IMR-90 (cell line): ENCODE measurements around the gene SOD2. TPM values are rescaled to one million over a fixed set of nuclear protein-coding genes. Genes with fewer than 3 reads are reported as not detected.

ENCODE experiments used
- ATAC-seq: fragments of 200-7000 bp; cut with Tn5 transposase; 2 replicates; pipeline ENCODE4 v1.9.1; 2020; ENCODE audit warnings: low read depth, mild to moderate bottlenecking, moderate library complexity
- BruUV-seq: library from RNA; stranded (reverse); fragments of 400-500 nt; replicated peaks from 2 replicates; lab custom pipeline; 2021; lab: Mats Ljungman, UMichigan
- CTCF ChIA-PET: fragments of 300-600 bp; formaldehyde crosslinking; extraction: SDS; loops from one replicate; lab custom pipeline; 2021; ENCODE audit warnings: antibody characterized with exemption; lab: Yijun Ruan, JAX
- POLR2A ChIA-PET: fragments of 300-600 bp; sonication (Branson Sonifier 250); formaldehyde crosslinking; loops from one replicate; lab custom pipeline; 2022; ENCODE audit warnings: antibody characterized with exemption; ENCODE audit not compliant: unreplicated experiment; lab: Charles Lee
- DNase-seq: peaks from one replicate; pipeline ENCODE4 v3.0.0; 2013
- H2AFZ ChIP-seq: replicated peaks from 2 replicates; pipeline ENCODE3; 2013; ENCODE audit warnings: low read length, mild to moderate bottlenecking; ENCODE audit not compliant: poor library complexity
- H2AK5ac ChIP-seq: 2 replicates; pipeline ENCODE4 v1.6.1; 2013; ENCODE audit warnings: low read depth, low read length, inconsistent platforms
- H2AK9ac ChIP-seq: replicated peaks from 2 replicates; pipeline ENCODE3; 2013; ENCODE audit warnings: mild to moderate bottlenecking, low read depth, low read length, moderate library complexity; ENCODE audit not compliant: poor library complexity
- H2BK120ac ChIP-seq: 2 replicates; pipeline ENCODE4 v1.6.1; 2013; ENCODE audit warnings: low read depth, low read length, inconsistent platforms
- H2BK15ac ChIP-seq: 3 replicates; pipeline ENCODE4 v1.6.1; 2013; ENCODE audit warnings: low read depth, low read length, inconsistent platforms
- H2BK20ac ChIP-seq: 2 replicates; pipeline ENCODE4 v1.6.1; 2013; ENCODE audit warnings: low read depth, mild to moderate bottlenecking, inconsistent platforms, low read length, moderate library complexity
- H2BK5ac ChIP-seq: 2 replicates; pipeline ENCODE4 v1.6.1; 2013; ENCODE audit warnings: mild to moderate bottlenecking, low read depth, low read length, inconsistent platforms; ENCODE audit not compliant: poor library complexity, severe bottlenecking
- H3K14ac ChIP-seq: replicated peaks from 2 replicates; pipeline ENCODE4 v1.6.1; 2013; ENCODE audit warnings: low read depth, low read length, inconsistent platforms
- H3K18ac ChIP-seq: 2 replicates; pipeline ENCODE4 v1.6.1; 2013; ENCODE audit warnings: low read depth, low read length, control low read depth
- H3K23ac ChIP-seq: 2 replicates; pipeline ENCODE4 v1.6.1; 2013; ENCODE audit warnings: low read depth, low read length, inconsistent platforms
- H3K27ac ChIP-seq: 2 replicates; pipeline ENCODE4 v1.5.1; 2013; ENCODE audit warnings: mild to moderate bottlenecking, control low read depth, low read length; ENCODE audit not compliant: insufficient read depth
- H3K27me3 ChIP-seq: 2 replicates; pipeline ENCODE4 v1.6.1; 2013; ENCODE audit warnings: low read length; ENCODE audit not compliant: control insufficient read depth, insufficient read depth
- H3K36me3 ChIP-seq: 2 replicates; pipeline ENCODE4 v1.6.1; 2013; ENCODE audit warnings: low read length, mixed read lengths; ENCODE audit not compliant: control insufficient read depth, insufficient read depth
- H3K4ac ChIP-seq: 2 replicates; pipeline ENCODE4 v1.6.1; 2013; ENCODE audit warnings: low read depth, low read length, inconsistent platforms
- H3K4me1 ChIP-seq: 2 replicates; pipeline ENCODE4 v1.6.1; 2013; ENCODE audit warnings: low read length, mixed read lengths; ENCODE audit not compliant: control insufficient read depth, insufficient read depth
- H3K4me2 ChIP-seq: 2 replicates; pipeline ENCODE4 v1.6.1; 2013; ENCODE audit warnings: low read depth, mild to moderate bottlenecking, control low read depth, low read length, moderate library complexity
- H3K4me3 ChIP-seq: 2 replicates; pipeline ENCODE4 v1.5.1; 2013; ENCODE audit warnings: low read depth, mild to moderate bottlenecking, control low read depth, low read length, moderate library complexity; ENCODE audit not compliant: insufficient read depth
- H3K56ac ChIP-seq: 2 replicates; pipeline ENCODE4 v1.6.1; 2013; ENCODE audit warnings: low read length, inconsistent platforms; ENCODE audit not compliant: insufficient read depth; ENCODE audit errors: extremely low read depth
- H3K79me1 ChIP-seq, 2 experiments: 2 replicates each; pipeline ENCODE4 v1.6.1; 2013; ENCODE audit warnings: low read length in 2 of 2, inconsistent platforms in 1 of 2, low read depth in 1 of 2
- H3K9ac ChIP-seq: 2 replicates; pipeline ENCODE4 v1.6.1; 2013; ENCODE audit warnings: low read depth, low read length, control low read depth
- H3K9me1 ChIP-seq: 2 replicates; pipeline ENCODE4 v1.6.1; 2013; ENCODE audit warnings: low read length, inconsistent platforms; ENCODE audit not compliant: insufficient read depth
- H3K9me3 ChIP-seq: 2 replicates; pipeline ENCODE4 v1.6.1; 2013; ENCODE audit warnings: low read length; ENCODE audit not compliant: control insufficient read depth, insufficient read depth
- H4K20me1 ChIP-seq: 2 replicates; pipeline ENCODE4 v1.6.1; 2013; ENCODE audit warnings: low read length, inconsistent platforms; ENCODE audit not compliant: insufficient read depth
- H4K5ac ChIP-seq: 2 replicates; pipeline ENCODE4 v1.6.1; 2013; ENCODE audit warnings: mild to moderate bottlenecking, low read depth, low read length, control low read depth
- H4K8ac ChIP-seq, 2 experiments: 2 replicates each; pipeline ENCODE4 v1.6.1; 2013; ENCODE audit warnings: low read depth in 2 of 2, low read length in 2 of 2, control low read depth in 1 of 2, inconsistent platforms in 1 of 2
- H4K91ac ChIP-seq: 2 replicates; pipeline ENCODE4 v1.6.1; 2013; ENCODE audit warnings: low read depth, low read length, inconsistent platforms; ENCODE audit not compliant: insufficient read depth
- BHLHE40 ChIP-seq: fragments of 150-350 bp; IDR thresholded peaks from 2 replicates; pipeline ENCODE4 v1.6.1; 2016; ENCODE audit warnings: mild to moderate bottlenecking, low read depth, low read length
- CEBPB ChIP-seq: IDR thresholded peaks from 2 replicates; pipeline ENCODE4 v1.6.1; 2012; ENCODE audit warnings: low read depth, low read length, improper control_type of control experiment
- CHD1 ChIP-seq: IDR thresholded peaks from 2 replicates; pipeline ENCODE4 v1.6.1; 2012; ENCODE audit warnings: low read depth, low read length, improper control_type of control experiment
- CTCF ChIP-seq: conservative IDR thresholded peaks from 2 replicates; pipeline ENCODE4 v1.5.1; 2012; ENCODE audit warnings: mild to moderate bottlenecking, low read depth, low read length, improper control_type of control experiment
- FOS ChIP-seq: fragments of 150-350 bp; IDR thresholded peaks from 2 replicates; pipeline ENCODE4 v1.6.1; 2016; ENCODE audit warnings: low read depth, low read length
- MAZ ChIP-seq: IDR thresholded peaks from 2 replicates; pipeline ENCODE4 v1.6.1; 2012; ENCODE audit warnings: low read depth, mild to moderate bottlenecking, low read length, improper control_type of control experiment, moderate library complexity, borderline replicate concordance
- MXI1 ChIP-seq: IDR thresholded peaks from 2 replicates; pipeline ENCODE4 v1.6.1; 2012; ENCODE audit warnings: low read depth, mild to moderate bottlenecking, low read length, moderate library complexity, borderline replicate concordance
- NFE2L2 ChIP-seq: fragments of 150-350 bp; IDR thresholded peaks from 2 replicates; pipeline ENCODE4 v1.6.1; 2016; ENCODE audit warnings: low read depth, mild to moderate bottlenecking, low read length
- RAD21 ChIP-seq: IDR thresholded peaks from 2 replicates; pipeline ENCODE4 v1.6.1; 2012; ENCODE audit warnings: low read length, improper control_type of control experiment
- RCOR1 ChIP-seq: IDR thresholded peaks from 2 replicates; pipeline ENCODE4 v1.6.1; 2012; ENCODE audit warnings: mild to moderate bottlenecking, low read length, improper control_type of control experiment; ENCODE audit not compliant: insufficient replicate concordance
- RFX5 ChIP-seq: IDR thresholded peaks from 2 replicates; pipeline ENCODE4 v1.8.0; 2012; ENCODE audit warnings: low read depth, mild to moderate bottlenecking, low read length, moderate library complexity
- SMC3 ChIP-seq: fragments of 150-350 bp; IDR thresholded peaks from 2 replicates; pipeline ENCODE4 v1.6.1; 2016; ENCODE audit warnings: low read depth, mild to moderate bottlenecking, antibody characterized with exemption, low read length, moderate library complexity
- USF2 ChIP-seq: fragments of 150-350 bp; IDR thresholded peaks from 2 replicates; pipeline ENCODE4 v1.6.1; 2017; ENCODE audit warnings: mild to moderate bottlenecking, antibody characterized with exemption, low read length, low read depth
- WGBS, 2 experiments: methylation state at CpG; one replicate each; pipeline versions ENCODE4 v1.1.5 to v1.1.7; 2013; ENCODE audit warnings: missing lambda C conversion rate in 2 of 2; ENCODE audit not compliant: insufficient read length in 1 of 2; ENCODE audit errors: extremely low coverage in 2 of 2; 5-methylcytosine and 5-hydroxymethylcytosine counted together
- dilution Hi-C: fragments of 300-500 bp; cut with HindIII; formaldehyde crosslinking; loops from one replicate; pipeline ENCODE4 v1.14.3; 2018; ENCODE audit warnings: low sequenced_read_pairs; ENCODE audit not compliant: unreplicated experiment
- in situ Hi-C: fragments of 300-500 bp; cut with MboI; formaldehyde crosslinking; loops from 3 replicates; pipeline ENCODE4 v1.14.3; 2019; ENCODE audit warnings: low sequenced_read_pairs, inconsistent platforms, mixed read lengths
- intact Hi-C: fragments of 100-400 bp; cut with micrococcal nuclease; formaldehyde crosslinking; loops from 2 replicates; pipeline ENCODE4 v1.10.0; 2022
- polyA plus RNA-seq, 3 experiments: library from polyadenylated mRNA; depleted of rRNA; stranded (reverse); fragments of >200 nt; gene quantifications; 2 replicates each; pipeline ENCODE4 v1.2.3, GENCODE V29; 2012; ENCODE audit warnings: low replicate concordance in 1 of 3
- total RNA-seq: library from RNA; depleted of rRNA; stranded (reverse); fragments of >200 nt; gene quantifications from 2 replicates; pipeline ENCODE4 v1.2.3, GENCODE V29; 2012
- TF ChIP-seq, protein P1 (sequence below): fragments of 150-350 bp; IDR thresholded peaks from 2 replicates; pipeline ENCODE4 v1.6.1; 2016; ENCODE audit warnings: low read depth, mild to moderate bottlenecking, low read length, moderate library complexity, borderline replicate concordance

SOD2 gene
- total and polyA plus RNA-seq, 2 of the 4 experiments (the other 2 are of a cell fraction): 173 to 243 TPM

DNA sequence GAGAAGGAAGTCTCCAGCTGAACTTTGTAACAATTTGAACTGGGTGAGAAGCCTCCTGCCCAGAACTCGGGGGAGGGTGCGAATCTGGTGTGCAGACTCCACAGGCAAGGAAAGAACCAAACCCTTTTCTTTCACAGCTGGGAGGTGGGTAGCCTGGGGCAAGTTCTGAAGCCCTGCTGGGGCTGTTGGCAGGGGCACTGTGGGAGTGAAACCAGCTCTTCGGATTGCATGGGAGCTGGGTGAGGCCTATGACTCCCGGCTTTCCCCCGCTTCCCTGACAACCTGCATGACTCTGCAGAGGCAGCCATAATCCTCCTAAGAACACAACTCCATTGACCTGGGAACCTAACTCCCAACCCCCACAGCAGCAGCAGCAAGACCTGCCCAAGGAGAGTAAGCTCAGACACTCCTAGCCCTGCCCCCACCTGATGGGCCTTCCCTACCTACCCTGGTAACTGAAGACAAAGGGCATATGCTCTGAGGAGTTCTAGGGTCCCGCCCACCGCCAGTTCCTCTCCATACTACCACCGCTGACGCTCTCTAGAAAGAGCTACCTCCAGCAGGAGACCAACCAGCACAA lies 37.5 kb downstream of the SOD2 start:
- Histone ChIP-seq H4K8ac (no peak overlapping the region), H3K4me3 (no peak overlapping the region), H3K23ac (no peak overlapping the region), H2BK15ac (no peak overlapping the region), H2AFZ (no peak overlapping the region), H2AK5ac (no peak overlapping the region), H3K4me1 (no peaks in the 10 kb centered on the region), H3K9me3 (no peaks in the 10 kb centered on the region), H3K18ac (no peak overlapping the region), H3K36me3 (no peaks in the 10 kb centered on the region), H3K9ac (no peak overlapping the region), H3K27ac (no peak overlapping the region), H3K56ac (no peak overlapping the region), H2BK120ac (no peak overlapping the region), H2AK9ac (no peak overlapping the region), H2BK5ac (no peak overlapping the region), H4K5ac (no peak overlapping the region), H2BK20ac (no peak overlapping the region), H3K27me3 (no peaks in the 10 kb centered on the region), H3K14ac (no peak overlapping the region), H3K4ac (no peak overlapping the region), H3K79me1 (no peaks in the 10 kb centered on the region), H3K9me1 (no peaks in the 10 kb centered on the region), H4K91ac (no peak overlapping the region), H4K20me1 (no peaks in the 10 kb centered on the region), H3K4me2 (no peak overlapping the region)
- BruUV-seq: no TSS peak
- in situ Hi-C loops: loop anchor here (10.0 kb wide), 1 partner anchor 481 kb away; no protein-coding TSS in a partner anchor
- DNase-seq: no peak
- TF ChIP-seq FOS: no peak
- no peak for TF ChIP-seq CEBPB
- no peak for TF ChIP-seq RAD21
- TF ChIP-seq CHD1: no peak
- TF ChIP-seq MXI1: no peak
- TF ChIP-seq NFE2L2: no peak
- TF ChIP-seq USF2: no peak
- TF ChIP-seq BHLHE40: no peak
- TF ChIP-seq, protein P1, sequence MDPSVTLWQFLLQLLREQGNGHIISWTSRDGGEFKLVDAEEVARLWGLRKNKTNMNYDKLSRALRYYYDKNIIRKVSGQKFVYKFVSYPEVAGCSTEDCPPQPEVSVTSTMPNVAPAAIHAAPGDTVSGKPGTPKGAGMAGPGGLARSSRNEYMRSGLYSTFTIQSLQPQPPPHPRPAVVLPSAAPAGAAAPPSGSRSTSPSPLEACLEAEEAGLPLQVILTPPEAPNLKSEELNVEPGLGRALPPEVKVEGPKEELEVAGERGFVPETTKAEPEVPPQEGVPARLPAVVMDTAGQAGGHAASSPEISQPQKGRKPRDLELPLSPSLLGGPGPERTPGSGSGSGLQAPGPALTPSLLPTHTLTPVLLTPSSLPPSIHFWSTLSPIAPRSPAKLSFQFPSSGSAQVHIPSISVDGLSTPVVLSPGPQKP: no peak
- no peak for TF ChIP-seq MAZ
- no peak for TF ChIP-seq RCOR1
- TF ChIP-seq SMC3: no peak
- no peak for TF ChIP-seq RFX5
- TF ChIP-seq CTCF: no peak
- peak; percentile 24 for ATAC-seq
- ChIA-PET POLR2A (no interaction called here), CTCF (interaction anchor here (0.6 to 4.7 kb wide), 5 partner anchors 10 to 481 kb away, joined by 3 to 34 read pairs (median 5); no protein-coding TSS in a partner anchor)
- intact Hi-C loops: no loop called here
- WGBS, 2 experiments: no CpG with 5 or more reads among the region's 9 CpGs
- dilution Hi-C loops: no loop called here
